NCI-H82 (cell line): ENCODE data around the gene ASPSCR1.

Experiments
- DNase-seq: peaks from one replicate; lab custom pipeline; 2025; lab: John Stamatoyannopoulos, UW

ASPSCR1 gene

GRCh38 chr17:81960130-81960958 is 17.1 kb upstream of the ASPSCR1 start:
- DNase-seq: peak; percentile 41

GRCh38 chr17:81961087-81961511 is 16.3 kb upstream of the ASPSCR1 start, which contains the start of gene NOTUM:
TSS of gene NOTUM (minus strand) at chr17:81961187. CDS start at chr17:81960909, 278 bp downstream.
- peak; percentile 68 for DNase-seq

GRCh38 chr17:81961521-81962498 is 15.6 kb upstream of the ASPSCR1 start:
- DNase-seq: no peak

GRCh38 chr17:81962499-81963441 is 14.7 kb upstream of the ASPSCR1 start:
- DNase-seq: no peak

GRCh38 chr17:81964081-81964849 is 13.2 kb upstream of the ASPSCR1 start:
- no peak for DNase-seq

GRCh38 chr17:81966343-81967243 is 10.8 kb upstream of the ASPSCR1 start:
- peak; percentile 96 for DNase-seq

GRCh38 chr17:81967244-81967532 is 10.2 kb upstream of the ASPSCR1 start:
- no peak for DNase-seq

GRCh38 chr17:81967533-81968395 is 9.7 kb upstream of the ASPSCR1 start:
- peak; percentile 96 for DNase-seq

GRCh38 chr17:81968396-81968745 is 9.1 kb upstream of the ASPSCR1 start:
- no peak for DNase-seq

- DNase-seq: no peak
Measured at GRCh38 chr17:81968850-81969812, 8.3 kb upstream of the ASPSCR1 start.

- DNase-seq: no peak
Measured at GRCh38 chr17:81973432-81973831, 4.0 kb upstream of the ASPSCR1 start.

- DNase-seq: peak; percentile 66
Measured at GRCh38 chr17:81976332-81977210, 858 bp upstream of the ASPSCR1 start.

- no peak for DNase-seq
Measured at GRCh38 chr17:81978524-81979298, 1.3 kb downstream of the ASPSCR1 start.

- no peak for DNase-seq
Measured at GRCh38 chr17:81980122-81980521, 2.7 kb downstream of the ASPSCR1 start.

- DNase-seq: no peak
Measured at GRCh38 chr17:81980707-81981343, 3.4 kb downstream of the ASPSCR1 start.
